Measurements from ENCODE around the gene ABCF3. TPM values are rescaled to one million over a fixed set of nuclear protein-coding genes. Genes with fewer than 3 reads are reported as not detected.

The ABCF3 gene
- polyA plus RNA-seq, 1 donor from 2014 or later = 49.1 TPM

- no peak overlapping the region for H3K27ac Mint-ChIP-seq
- no peak overlapping the region for H3K4me3 Mint-ChIP-seq
- no peaks in the 10 kb centered on the region for H3K27me3 Mint-ChIP-seq
- H3K9me3 Mint-ChIP-seq = no peaks in the 10 kb centered on the region
- H3K36me3 Mint-ChIP-seq = peaks cover 2% of the 10 kb centered on the region
- H3K4me1 Mint-ChIP-seq = peaks cover 0 to 3% (median 0%) of the 10 kb centered on the region in 3 donors
Observed at GRCh38 chr3:184238246-184238818, 52.3 kb downstream of the ABCF3 start.

- Mint-ChIP-seq H3K9me3 (no peaks in the 10 kb centered on the region), H3K36me3 (peaks cover 4% of the 10 kb centered on the region), H3K27ac (no peak overlapping the region), H3K4me3 (no peak overlapping the region), H3K4me1 (peaks cover 0 to 3% (median 0%) of the 10 kb centered on the region in 3 donors), H3K27me3 (no peaks in the 10 kb centered on the region)
Observed at GRCh38 chr3:184239221-184239620, 53.2 kb downstream of the ABCF3 start.

DNA sequence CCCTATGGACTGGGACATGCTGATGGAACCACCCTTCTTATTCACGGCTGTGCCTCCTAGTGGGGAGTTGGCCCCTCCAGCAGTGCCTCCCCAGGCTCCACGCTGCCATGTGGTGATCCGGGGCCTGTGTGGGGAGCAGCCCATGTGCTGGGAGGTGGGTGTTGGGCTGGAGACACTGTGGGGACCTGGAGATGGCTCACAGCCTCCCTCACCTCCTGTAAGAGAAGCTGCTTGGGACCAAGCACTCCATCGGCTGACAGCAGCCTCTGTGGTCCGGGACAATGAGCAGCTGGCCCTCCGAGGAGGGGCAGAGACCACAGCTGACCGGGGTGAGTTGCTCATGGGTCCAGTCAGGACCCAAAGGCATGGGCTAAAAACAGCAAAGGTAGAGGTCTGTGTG, 53.7 kb downstream of the ABCF3 start:
- peak overlapping the region in 1 of 4 donors; percentile 30 for H3K4me3 Mint-ChIP-seq
- peaks cover 0 to 3% (median 0%) of the 10 kb centered on the region in 3 donors for H3K4me1 Mint-ChIP-seq
- H3K27me3 Mint-ChIP-seq = no peaks in the 10 kb centered on the region
- peaks cover 4% of the 10 kb centered on the region for H3K36me3 Mint-ChIP-seq
- no peaks in the 10 kb centered on the region for H3K9me3 Mint-ChIP-seq
- H3K27ac Mint-ChIP-seq = no peak overlapping the region

DNA sequence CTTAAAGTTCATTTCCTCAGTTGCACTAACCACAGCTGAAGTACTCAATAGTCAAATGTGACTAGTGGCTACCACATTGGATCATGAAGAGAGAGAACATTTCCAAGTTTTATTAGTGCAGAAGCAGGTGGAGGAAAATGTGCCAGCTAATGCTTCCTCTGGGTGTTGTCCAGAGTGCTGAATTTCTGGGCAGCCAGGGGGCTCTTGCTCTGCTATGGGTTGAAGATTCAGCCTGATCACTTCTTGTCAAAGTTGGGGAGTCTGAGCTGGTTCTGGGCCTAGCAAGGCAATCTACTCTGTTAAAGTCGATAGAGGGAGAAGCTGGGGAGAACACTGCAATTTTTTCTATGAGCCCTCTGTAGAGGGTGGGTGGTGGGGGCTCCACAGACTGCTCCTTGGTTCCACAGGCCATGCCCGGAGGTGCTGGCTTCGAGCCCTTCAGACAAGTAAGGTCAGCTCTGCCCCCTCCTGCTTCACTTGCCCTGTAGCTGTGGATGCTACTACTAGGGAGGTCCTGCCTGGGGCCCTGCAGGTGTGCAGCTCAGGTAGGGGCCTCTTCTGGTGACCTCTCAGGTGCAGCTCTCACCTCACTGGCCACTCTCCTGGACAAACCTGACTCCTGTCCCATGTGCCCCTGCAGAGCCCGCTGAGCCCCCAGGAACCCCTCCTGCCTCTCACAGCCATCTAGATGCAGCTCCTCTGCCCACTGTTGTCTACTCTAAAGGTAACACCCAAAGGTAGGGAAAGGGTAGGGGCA, 54.6 kb downstream of the ABCF3 start:
- no peaks in the 10 kb centered on the region for H3K27me3 Mint-ChIP-seq
- H3K4me1 Mint-ChIP-seq = peaks cover 0 to 4% (median 3%) of the 10 kb centered on the region in 3 donors
- H3K27ac Mint-ChIP-seq = no peak overlapping the region
- peaks cover 4% of the 10 kb centered on the region for H3K36me3 Mint-ChIP-seq
- no peaks in the 10 kb centered on the region for H3K9me3 Mint-ChIP-seq
- peak overlapping the region in 1 of 4 donors; percentile 30 for H3K4me3 Mint-ChIP-seq

DNA sequence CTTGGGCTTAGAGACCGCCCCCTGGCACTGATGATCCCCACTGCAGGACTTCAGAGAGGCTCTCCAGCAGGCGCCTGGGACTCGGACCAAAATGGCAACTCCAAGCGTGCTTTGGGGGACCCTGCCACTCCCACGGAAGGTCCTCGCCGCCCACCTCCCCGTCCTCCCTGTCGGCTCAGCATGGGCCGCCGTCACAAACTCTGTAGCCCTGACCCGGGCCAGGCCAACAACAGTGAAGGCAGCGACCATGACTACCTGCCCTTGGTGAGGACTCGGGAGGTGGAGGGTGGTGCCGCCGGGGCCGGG, 55.1 kb downstream of the ABCF3 start:
- Mint-ChIP-seq H3K4me3 (no peak overlapping the region), H3K36me3 (peaks cover 4% of the 10 kb centered on the region), H3K27me3 (no peaks in the 10 kb centered on the region), H3K4me1 (peaks cover 0 to 9% (median 3%) of the 10 kb centered on the region in 3 donors), H3K9me3 (no peaks in the 10 kb centered on the region), H3K27ac (no peak overlapping the region)

- Mint-ChIP-seq H3K9me3 (no peaks in the 10 kb centered on the region), H3K4me1 (peaks cover 0 to 9% (median 3%) of the 10 kb centered on the region in 3 donors), H3K36me3 (peaks cover 4% of the 10 kb centered on the region), H3K27ac (no peak overlapping the region), H3K27me3 (no peaks in the 10 kb centered on the region), H3K4me3 (no peak overlapping the region)
Observed at GRCh38 chr3:184241447-184242296, 55.7 kb downstream of the ABCF3 start.

DNA sequence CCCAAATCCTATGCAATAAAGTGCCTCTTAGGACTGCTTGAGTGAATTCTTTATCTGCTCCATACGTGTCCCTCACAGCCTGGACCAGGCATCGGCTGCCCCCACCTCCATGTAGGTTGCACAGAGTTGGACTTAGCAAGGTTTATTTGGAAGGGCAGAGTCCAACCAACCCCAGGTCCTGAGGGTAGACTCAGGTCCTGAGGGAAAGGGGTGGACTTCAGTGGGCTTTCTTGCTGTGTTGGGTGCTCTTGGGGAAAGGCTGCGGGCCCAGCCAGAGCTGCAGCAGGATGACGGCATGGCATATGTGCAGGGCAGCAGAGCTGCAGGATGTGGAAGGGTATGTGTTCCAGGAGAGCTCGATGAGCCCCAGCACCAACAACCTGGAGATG, 56.3 kb downstream of the ABCF3 start:
- Mint-ChIP-seq H3K36me3 (peaks cover 4% of the 10 kb centered on the region), H3K27ac (peak overlapping the region in 1 of 3 donors; percentile 31), H3K4me1 (peaks cover 0 to 9% (median 3%) of the 10 kb centered on the region in 3 donors), H3K9me3 (no peaks in the 10 kb centered on the region), H3K4me3 (no peak overlapping the region), H3K27me3 (no peaks in the 10 kb centered on the region)

Other genes with a start within 250 kb of the ABCF3 start
- 5.6 TPM for gene ABCC5, start 168.3 kb upstream of the ABCF3 start, polyA plus RNA-seq
- not detected for gene HTR3D, start 154.5 kb upstream of the ABCF3 start, polyA plus RNA-seq
- gene HTR3C, start 133.2 kb upstream of the ABCF3 start, polyA plus RNA-seq = not detected
- gene HTR3E, start 89.1 kb upstream of the ABCF3 start, polyA plus RNA-seq = not detected
- 44.5 TPM for gene EIF2B5, start 50.8 kb upstream of the ABCF3 start, polyA plus RNA-seq
- 6.4 TPM for gene DVL3, start 30.8 kb upstream of the ABCF3 start, polyA plus RNA-seq
- gene AP2M1, start 11.3 kb upstream of the ABCF3 start, polyA plus RNA-seq = 249 TPM
- gene VWA5B2, start 43.4 kb downstream of the ABCF3 start, polyA plus RNA-seq = 0.20 TPM
- 72.3 TPM for gene ALG3, start 62.8 kb downstream of the ABCF3 start, polyA plus RNA-seq
- gene EEF1AKMT4, start 63.5 kb downstream of the ABCF3 start, polyA plus RNA-seq = 3.2 TPM
- not detected for gene CAMK2N2, start 75.4 kb downstream of the ABCF3 start, polyA plus RNA-seq
- gene ECE2, start 89.8 kb downstream of the ABCF3 start, polyA plus RNA-seq = not detected
- 143 TPM for gene PSMD2, start 113.0 kb downstream of the ABCF3 start, polyA plus RNA-seq
- gene EIF4G1, start 128.4 kb downstream of the ABCF3 start, polyA plus RNA-seq = 28.0 TPM
- gene FAM131A, start 151.4 kb downstream of the ABCF3 start, polyA plus RNA-seq = 2.6 TPM
- 0.53 TPM for gene CLCN2, start 175.4 kb downstream of the ABCF3 start, polyA plus RNA-seq
- gene POLR2H, start 175.5 kb downstream of the ABCF3 start, polyA plus RNA-seq = 40.8 TPM
- gene THPO, start 192.0 kb downstream of the ABCF3 start, polyA plus RNA-seq = 0.14 TPM
- gene CHRD, start 193.9 kb downstream of the ABCF3 start, polyA plus RNA-seq = not detected